Suprapubic skin (tissue), 4 donors: ENCODE results near the gene CHST12.

Experiments used
- CTCF ChIP-seq, 2 donors: fragments of 200-600 bp in 1 of 2; fragments of 450-650 bp in 1 of 2; sonication (generic) in 1 of 2; IDR thresholded peaks; one replicate each; pipeline ENCODE4 v1.5.1; 2016 to 2019; ENCODE audit warnings: antibody characterized with exemption in 2 of 2, mild to moderate bottlenecking in 1 of 2, moderate library complexity in 1 of 2
- POLR2A ChIP-seq, 2 donors: fragments of 450-650 bp; IDR thresholded peaks; one replicate each; pipeline ENCODE4 v1.6.1; 2017; ENCODE audit warnings: antibody characterized with exemption in 2 of 2, mild to moderate bottlenecking in 2 of 2, moderate library complexity in 2 of 2
- POLR2AphosphoS5 ChIP-seq, 3 donors: sonication (generic); formaldehyde crosslinking; IDR thresholded peaks; one replicate each; pipeline ENCODE4 v1.6.1; 2017; ENCODE audit warnings: antibody characterized with exemption in 3 of 3

- TF ChIP-seq CTCF (IDR thresholded peaks at IDR 0.05) (no peak), POLR2A (IDR thresholded peaks at IDR 0.05) (no peak), POLR2AphosphoS5 (IDR thresholded peaks at IDR 0.05) (no peak)
These were observed 572 bp downstream of the CHST12 start for GRCh38 chr7:2403718-2404648.
